Activated naive CD8-positive, alpha-beta T cell treated with anti-CD3 and anti-CD28 coated beads, Interleukin-2, amount 10 ng/mL, durations not matched to agents 7 days and 5 days (primary cell): ENCODE measurements around the gene CDK5RAP2. TPM values are rescaled to one million over a fixed set of nuclear protein-coding genes. Genes with fewer than 3 reads are reported as not detected.
"Not testable (repeated sequence)": the region's sequence is repeated elsewhere in the genome, so short reads cannot be mapped to it uniquely, and the experiment has no call there.

Experiments used
- ATAC-seq: fragments of 150-1000 bp; cut with Tn5 transposase; one replicate; pipeline ENCODE4 v1.10.0; 2021; ENCODE audit warnings: low read depth, moderate library complexity
- POLR2A ChIA-PET: fragments of 350-600 bp; sonication (Branson Sonifier 250); formaldehyde crosslinking; loops from one replicate; lab custom pipeline; 2021; ENCODE audit warnings: antibody characterized with exemption; lab: Charles Lee
- DNase-seq: peaks from one replicate; pipeline ENCODE4 v3.0.0; 2021
- H3K27ac Mint-ChIP-seq: one replicate; pipeline ENCODE4 v1.8.0; 2022; ENCODE audit warnings: mild to moderate bottlenecking, mixed read lengths
- H3K27me3 Mint-ChIP-seq: one replicate; pipeline ENCODE4 v1.8.0; 2022; ENCODE audit warnings: mild to moderate bottlenecking, moderate library complexity, mixed read lengths
- H3K36me3 Mint-ChIP-seq: one replicate; pipeline ENCODE4 v1.8.0; 2021; ENCODE audit warnings: mild to moderate bottlenecking, mixed read lengths
- H3K4me1 Mint-ChIP-seq: one replicate; pipeline ENCODE4 v1.8.0; 2021; ENCODE audit warnings: mixed read lengths
- H3K4me3 Mint-ChIP-seq: one replicate; pipeline ENCODE4 v1.8.0; 2022; ENCODE audit warnings: mild to moderate bottlenecking, moderate library complexity, mixed read lengths
- H3K9me3 Mint-ChIP-seq: one replicate; pipeline ENCODE4 v1.8.0; 2021; ENCODE audit warnings: mixed read lengths
- total RNA-seq, 2 experiments: library from RNA; stranded (reverse); gene quantifications; one replicate each; pipeline ENCODE4 v1.2.3, GENCODE V29; 2021

CDK5RAP2 gene
- total RNA-seq, 2 experiments from 2014 or later = 113 TPM

DNA sequence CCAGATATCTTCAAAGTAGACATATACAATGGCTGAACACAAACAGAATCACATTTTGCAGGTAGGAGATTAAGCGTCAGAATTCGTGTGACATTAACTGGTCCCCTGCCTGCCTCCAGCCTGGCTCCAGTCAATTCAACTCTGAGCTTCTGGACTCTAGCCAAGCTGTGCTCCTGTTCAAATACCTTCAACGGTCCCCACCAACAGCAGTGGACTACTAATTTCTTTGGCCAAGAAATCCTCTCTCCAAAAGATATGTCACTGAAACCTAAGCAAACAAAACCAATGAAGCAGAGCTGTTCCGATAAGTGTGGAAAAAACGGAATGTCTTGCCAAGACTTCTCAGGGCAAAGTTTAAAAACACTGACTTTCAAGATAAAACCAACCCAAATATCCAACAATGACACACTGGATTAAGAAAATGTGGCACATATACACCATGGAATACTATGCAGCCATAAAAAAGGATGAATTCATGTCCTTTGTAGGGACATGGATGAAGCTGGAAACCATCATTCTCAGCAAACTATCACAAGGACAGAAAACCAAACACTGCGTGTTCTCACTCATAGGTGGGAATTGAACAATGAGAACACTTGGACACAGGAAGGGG, 49.6 kb downstream of the CDK5RAP2 start:
- H3K27me3 Mint-ChIP-seq, DNase-seq, H3K4me3 Mint-ChIP-seq, H3K4me1 Mint-ChIP-seq, POLR2A ChIA-PET, ATAC-seq, H3K9me3 Mint-ChIP-seq, H3K27ac Mint-ChIP-seq: not testable (repeated sequence)
- H3K36me3 Mint-ChIP-seq = peaks cover 59% of the 10 kb centered on the region

DNA sequence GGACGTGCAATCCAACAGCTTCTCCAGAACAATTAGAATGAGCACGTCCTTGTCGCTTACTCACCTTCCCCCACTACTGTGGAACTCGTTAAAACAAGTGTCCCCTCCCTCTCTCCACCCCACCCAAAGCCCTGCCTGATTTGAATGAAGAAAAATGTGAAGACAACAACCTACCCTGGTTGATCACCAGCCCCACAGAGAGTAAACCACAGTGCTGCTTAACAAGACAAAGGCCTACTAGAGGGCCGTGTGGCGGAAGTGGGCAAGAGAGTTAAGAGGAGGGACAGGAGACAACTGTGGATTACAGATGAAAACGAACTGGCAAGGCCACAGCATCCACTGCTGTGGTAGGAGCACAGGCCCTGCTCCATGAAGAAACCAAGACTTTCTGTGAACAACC, 51.1 kb downstream of the CDK5RAP2 start:
- Mint-ChIP-seq H3K4me3 (no peak overlapping the region), H3K36me3 (peaks cover 58% of the 10 kb centered on the region), H3K27me3 (no peaks in the 10 kb centered on the region), H3K27ac (no peak overlapping the region), H3K9me3 (no peaks in the 10 kb centered on the region), H3K4me1 (no peaks in the 10 kb centered on the region)
- DNase-seq = no peak
- ATAC-seq = no peak
- POLR2A ChIA-PET = no interaction called here

DNA sequence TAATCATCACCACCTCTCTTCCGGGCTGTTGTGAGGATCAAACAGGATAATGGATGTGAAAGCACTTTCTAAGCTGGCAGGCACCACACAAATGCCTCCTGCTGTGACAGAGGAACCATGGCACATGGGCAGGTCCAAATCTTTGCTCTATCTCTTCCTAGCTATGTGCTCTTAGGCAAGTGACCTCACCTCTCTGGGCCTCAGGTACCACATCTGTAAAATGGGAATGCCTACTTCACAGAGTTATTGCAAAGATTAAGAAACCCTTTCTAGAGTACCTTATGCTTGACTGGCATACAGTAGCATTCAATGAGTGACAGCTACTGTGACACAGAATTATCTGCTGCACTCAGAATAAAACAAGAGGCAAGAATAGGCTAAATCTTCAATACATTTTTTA, 51.6 kb downstream of the CDK5RAP2 start:
- Mint-ChIP-seq H3K9me3 (no peaks in the 10 kb centered on the region), H3K4me3 (no peak overlapping the region), H3K36me3 (peaks cover 61% of the 10 kb centered on the region), H3K27me3 (no peaks in the 10 kb centered on the region), H3K4me1 (no peaks in the 10 kb centered on the region), H3K27ac (no peak overlapping the region)
- DNase-seq = no peak
- POLR2A ChIA-PET = no interaction called here
- no peak for ATAC-seq

DNA sequence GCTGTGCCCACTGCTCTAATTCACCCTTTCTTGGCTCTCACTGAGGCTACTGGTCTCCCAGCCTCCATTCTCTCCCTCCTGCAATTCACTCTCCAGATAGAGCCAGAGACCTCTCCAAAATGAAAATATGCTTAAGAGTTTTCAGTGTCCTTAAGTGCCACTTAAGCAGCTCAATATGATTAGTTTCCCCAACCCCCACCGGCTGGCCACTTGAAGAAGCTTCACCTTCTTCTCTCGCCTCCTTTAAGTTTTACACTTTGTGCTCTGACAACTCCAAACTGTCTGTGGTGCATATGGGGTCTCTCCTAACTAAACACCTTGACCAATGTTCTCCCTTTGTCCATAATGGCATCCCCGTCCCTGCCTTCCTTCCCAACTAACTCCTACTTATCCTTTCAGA, 53.4 kb downstream of the CDK5RAP2 start:
- H3K36me3 Mint-ChIP-seq = peaks cover 63% of the 10 kb centered on the region
- H3K27me3 Mint-ChIP-seq = no peaks in the 10 kb centered on the region
- ATAC-seq (no peak), DNase-seq (no peak)
- POLR2A ChIA-PET = no interaction called here
- no peaks in the 10 kb centered on the region for H3K9me3 Mint-ChIP-seq
- H3K4me3 Mint-ChIP-seq = no peak overlapping the region
- no peak overlapping the region for H3K27ac Mint-ChIP-seq
- H3K4me1 Mint-ChIP-seq = no peaks in the 10 kb centered on the region

DNA sequence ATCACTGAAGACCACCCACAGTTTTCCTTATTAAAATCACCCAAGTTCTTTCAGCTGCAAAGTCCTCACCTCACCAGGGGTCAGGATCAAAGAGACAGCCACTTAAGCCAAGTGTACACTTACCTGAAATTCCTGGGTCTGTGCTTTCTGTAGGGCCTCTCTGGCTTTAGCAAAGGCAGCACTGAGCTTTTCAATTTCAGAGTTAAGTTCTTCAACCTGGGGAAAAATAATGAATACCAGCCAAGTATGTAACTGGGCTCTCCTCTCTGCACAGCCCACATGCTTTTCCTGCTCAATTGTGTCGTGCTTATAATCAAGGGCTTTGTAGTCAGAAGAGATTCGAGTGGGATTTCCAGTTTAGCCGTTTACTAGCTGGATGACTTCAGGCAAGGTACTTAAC, 55.1 kb downstream of the CDK5RAP2 start:
- Mint-ChIP-seq H3K4me1 (no peaks in the 10 kb centered on the region), H3K27ac (no peak overlapping the region), H3K9me3 (no peaks in the 10 kb centered on the region), H3K4me3 (no peak overlapping the region), H3K27me3 (no peaks in the 10 kb centered on the region), H3K36me3 (peaks cover 57% of the 10 kb centered on the region)
- POLR2A ChIA-PET = no interaction called here
- no peak for DNase-seq
- ATAC-seq = no peak

DNA sequence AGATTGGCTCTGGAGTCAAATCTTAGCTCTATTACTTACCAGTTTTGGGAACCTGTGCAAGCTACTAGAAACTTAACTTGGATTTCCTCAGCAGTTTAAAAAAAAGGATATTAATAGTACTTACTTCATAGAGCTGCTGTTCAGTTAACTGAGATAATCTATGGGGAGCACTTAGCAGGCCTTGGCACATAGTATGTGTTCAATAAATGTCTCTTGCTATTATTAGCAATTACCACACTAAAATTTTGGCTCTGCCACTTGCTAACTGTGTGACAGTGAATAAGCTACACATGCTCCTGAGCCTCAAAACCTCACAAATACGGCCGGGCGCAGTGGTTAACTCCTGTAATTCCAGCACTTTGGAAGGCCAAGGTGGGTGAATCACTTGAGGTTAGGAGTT, 55.9 kb downstream of the CDK5RAP2 start:
- H3K9me3 Mint-ChIP-seq = no peaks in the 10 kb centered on the region
- no peak overlapping the region for H3K4me3 Mint-ChIP-seq
- ATAC-seq (no peak), DNase-seq (no peak)
- POLR2A ChIA-PET = no interaction called here
- no peaks in the 10 kb centered on the region for H3K4me1 Mint-ChIP-seq
- H3K27me3 Mint-ChIP-seq = no peaks in the 10 kb centered on the region
- peaks cover 59% of the 10 kb centered on the region for H3K36me3 Mint-ChIP-seq
- H3K27ac Mint-ChIP-seq = no peak overlapping the region

DNA sequence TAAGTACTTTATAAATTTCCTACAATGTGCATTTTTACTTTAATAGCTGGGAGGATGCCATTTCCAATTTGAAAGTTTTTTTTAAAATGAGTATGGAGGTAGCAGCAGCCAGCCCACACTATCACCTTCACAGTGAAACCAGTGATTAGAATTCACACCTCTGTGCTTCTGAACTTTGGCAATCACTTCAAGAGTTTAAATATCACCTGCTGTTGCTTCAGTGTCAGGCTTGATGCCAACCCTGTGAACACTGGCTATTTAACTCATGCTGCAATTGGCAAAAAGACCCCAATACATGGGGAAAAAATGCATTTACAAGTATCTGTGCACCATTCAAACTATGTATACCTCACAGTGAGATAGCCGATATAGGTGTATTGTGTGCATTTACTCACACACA, 57.4 kb downstream of the CDK5RAP2 start:
- POLR2A ChIA-PET = no interaction called here
- Mint-ChIP-seq H3K27ac (no peak overlapping the region), H3K36me3 (peaks cover 56% of the 10 kb centered on the region), H3K4me1 (no peaks in the 10 kb centered on the region), H3K9me3 (no peaks in the 10 kb centered on the region), H3K27me3 (no peaks in the 10 kb centered on the region), H3K4me3 (no peak overlapping the region)
- DNase-seq (no peak), ATAC-seq (no peak)

DNA sequence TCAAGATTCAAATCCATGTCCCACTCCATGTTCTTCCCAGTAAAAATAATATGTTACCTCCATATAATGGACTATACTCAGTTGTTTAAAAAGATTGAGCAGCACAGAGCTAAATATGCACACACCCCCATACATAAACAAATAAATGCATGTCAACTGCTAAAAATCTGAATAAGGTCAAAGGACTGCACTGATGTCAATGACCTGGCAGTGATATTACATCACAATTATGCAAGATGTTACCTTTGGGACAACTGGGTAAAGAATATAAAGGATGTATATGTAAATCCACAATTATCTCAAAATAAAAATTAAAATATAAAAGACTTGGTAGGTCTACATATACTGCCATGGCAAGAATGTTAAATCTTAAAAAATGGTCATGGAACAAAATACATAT, 57.9 kb downstream of the CDK5RAP2 start:
- POLR2A ChIA-PET = no interaction called here
- Mint-ChIP-seq H3K9me3 (no peaks in the 10 kb centered on the region), H3K4me3 (no peak overlapping the region), H3K36me3 (peaks cover 55% of the 10 kb centered on the region), H3K4me1 (no peaks in the 10 kb centered on the region), H3K27me3 (no peaks in the 10 kb centered on the region), H3K27ac (no peak overlapping the region)
- ATAC-seq = no peak
- DNase-seq = no peak

DNA sequence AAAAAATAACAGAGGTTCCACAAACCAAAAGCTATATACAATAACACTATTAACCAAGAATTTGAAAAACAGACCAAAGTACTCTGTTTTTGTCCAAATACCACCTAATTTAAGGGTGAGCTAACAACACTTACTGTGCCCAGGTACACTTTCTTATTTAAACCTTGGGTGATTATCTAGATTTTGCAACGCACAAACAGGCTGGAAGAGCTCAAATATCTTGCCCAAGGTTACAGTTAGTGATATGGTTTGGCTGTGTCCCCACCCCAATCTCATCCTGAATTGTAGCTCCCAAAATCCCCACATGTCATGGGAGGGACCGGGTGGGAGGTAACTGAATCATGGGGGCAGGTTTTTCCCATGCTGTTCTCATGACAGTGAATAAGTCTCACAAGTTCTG, 58.9 kb downstream of the CDK5RAP2 start:
- Mint-ChIP-seq H3K9me3 (no peaks in the 10 kb centered on the region), H3K36me3 (peaks cover 53% of the 10 kb centered on the region), H3K27ac (no peak overlapping the region), H3K4me1 (no peaks in the 10 kb centered on the region), H3K4me3 (no peak overlapping the region), H3K27me3 (no peaks in the 10 kb centered on the region)
- no peak for DNase-seq
- ATAC-seq = no peak
- POLR2A ChIA-PET = no interaction called here

DNA sequence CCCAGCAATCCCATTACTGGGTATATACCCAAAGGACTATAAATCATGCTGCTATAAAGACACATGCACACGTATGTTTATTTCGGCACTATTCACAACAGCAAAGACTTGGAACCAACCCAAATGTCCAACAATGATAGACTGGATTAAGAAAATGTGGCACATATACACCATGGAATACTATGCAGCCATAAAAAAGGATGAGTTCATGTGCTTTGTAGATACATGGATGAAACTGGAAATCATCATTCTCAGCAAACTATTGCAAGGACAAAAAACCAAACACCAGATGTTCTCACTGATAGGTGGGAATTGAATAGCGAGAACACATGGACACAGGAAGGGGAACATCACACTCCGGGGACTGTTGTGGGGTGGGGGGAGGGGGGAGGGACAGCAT, 64.0 kb downstream of the CDK5RAP2 start:
- POLR2A ChIA-PET = not testable (repeated sequence)

DNA sequence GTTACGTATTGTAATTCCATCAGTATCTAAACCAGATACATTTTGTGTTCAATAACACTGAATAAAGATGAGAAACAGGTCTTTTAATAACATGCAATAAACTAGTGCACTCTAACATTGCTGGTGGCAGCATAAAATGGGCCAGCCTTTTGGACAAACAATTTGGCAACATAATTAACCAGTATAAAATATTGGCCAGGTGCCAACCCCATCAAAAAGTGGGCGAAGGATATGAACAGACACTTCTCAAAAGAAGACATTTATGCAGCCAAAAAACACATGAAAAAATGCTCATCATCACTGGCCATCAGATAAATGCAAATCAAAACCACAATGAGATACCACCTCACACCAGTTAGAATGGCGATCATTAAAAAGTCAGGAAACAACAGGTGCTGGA, 64.5 kb downstream of the CDK5RAP2 start:
- H3K27me3 Mint-ChIP-seq, H3K27ac Mint-ChIP-seq, H3K4me1 Mint-ChIP-seq, H3K4me3 Mint-ChIP-seq, H3K9me3 Mint-ChIP-seq, DNase-seq, POLR2A ChIA-PET, ATAC-seq: not testable (repeated sequence)
- peaks cover 66% of the 10 kb centered on the region for H3K36me3 Mint-ChIP-seq

More for the DNA sequence above, 64.0 kb downstream of the CDK5RAP2 start:
- H3K27ac Mint-ChIP-seq, ATAC-seq, DNase-seq, H3K27me3 Mint-ChIP-seq, H3K4me1 Mint-ChIP-seq, H3K9me3 Mint-ChIP-seq, H3K4me3 Mint-ChIP-seq: not testable (repeated sequence)
- peaks cover 63% of the 10 kb centered on the region for H3K36me3 Mint-ChIP-seq

DNA sequence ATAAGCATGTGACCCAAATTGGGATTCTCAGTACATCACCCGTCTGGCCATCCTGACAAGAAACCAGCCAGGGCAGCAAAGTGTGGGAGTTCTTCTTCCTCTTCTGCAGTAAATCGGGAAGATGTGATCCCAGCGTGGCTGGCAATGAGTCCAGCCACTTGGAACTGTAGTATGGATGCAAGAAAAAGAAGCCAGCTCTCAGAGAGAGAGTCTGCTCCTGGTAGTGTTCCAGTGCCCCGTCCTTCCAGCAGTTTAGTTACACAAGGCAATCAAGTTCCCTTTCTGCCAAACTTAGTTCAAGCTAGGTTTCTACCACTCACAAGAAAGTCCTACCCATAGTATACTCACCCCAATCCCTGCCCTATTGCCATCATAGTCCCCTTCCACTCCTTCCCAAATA, 65.6 kb downstream of the CDK5RAP2 start:
- H3K4me3 Mint-ChIP-seq = no peak overlapping the region
- DNase-seq (no peak), ATAC-seq (no peak)
- POLR2A ChIA-PET = no interaction called here
- H3K27me3 Mint-ChIP-seq = no peaks in the 10 kb centered on the region
- peaks cover 2% of the 10 kb centered on the region for H3K4me1 Mint-ChIP-seq
- peaks cover 3% of the 10 kb centered on the region for H3K9me3 Mint-ChIP-seq
- peaks cover 71% of the 10 kb centered on the region for H3K36me3 Mint-ChIP-seq
- no peak overlapping the region for H3K27ac Mint-ChIP-seq

DNA sequence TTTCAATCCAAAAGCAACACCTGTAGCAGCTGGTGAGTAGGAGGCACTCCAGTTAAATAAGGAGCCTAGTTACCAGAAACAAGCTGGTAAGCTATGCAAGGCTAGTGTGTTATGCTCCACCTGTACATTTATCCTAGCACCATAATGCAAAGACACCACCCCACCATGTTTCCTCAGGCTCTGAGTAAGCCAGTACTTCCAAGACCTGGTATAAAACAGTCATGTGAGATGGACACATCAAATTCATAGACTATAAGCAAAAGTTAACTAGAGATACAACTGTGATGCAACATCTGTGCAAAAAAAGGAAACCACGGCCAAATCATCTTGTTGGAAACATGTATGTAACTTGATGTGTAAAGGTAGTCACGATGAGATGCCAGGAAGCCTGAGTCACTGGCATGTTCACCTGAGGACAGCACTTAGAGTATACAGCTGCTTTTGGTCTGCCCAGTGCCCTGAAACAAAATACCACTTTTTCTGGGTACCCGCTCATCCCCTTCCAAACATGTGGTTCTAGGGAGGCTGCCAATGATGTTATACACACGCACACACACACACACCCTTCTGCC, 66.1 kb downstream of the CDK5RAP2 start:
- Mint-ChIP-seq H3K4me1 (peaks cover 2% of the 10 kb centered on the region), H3K4me3 (no peak overlapping the region), H3K27me3 (no peaks in the 10 kb centered on the region), H3K9me3 (peaks cover 3% of the 10 kb centered on the region), H3K36me3 (peaks cover 73% of the 10 kb centered on the region), H3K27ac (no peak overlapping the region)
- no peak for ATAC-seq
- POLR2A ChIA-PET = no interaction called here
- no peak for DNase-seq

DNA sequence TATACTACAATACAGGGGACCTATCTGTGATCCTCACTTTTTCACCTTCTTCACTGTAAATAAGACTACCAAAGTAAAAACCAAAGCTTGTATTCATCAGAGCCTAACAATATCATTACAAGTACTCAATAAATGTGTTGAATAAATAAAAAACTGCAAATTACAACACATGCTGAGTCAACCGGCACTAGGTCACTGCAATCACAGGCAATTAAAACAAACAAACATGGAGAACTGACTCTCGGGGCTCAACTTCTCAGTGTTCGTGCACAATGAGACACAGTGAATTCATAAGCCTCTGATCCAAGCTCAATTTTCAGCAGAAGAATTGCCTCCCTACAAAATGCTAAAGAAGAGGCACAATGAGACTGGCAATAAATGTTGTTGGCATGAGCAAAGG, 69.2 kb downstream of the CDK5RAP2 start:
- H3K4me3 Mint-ChIP-seq = no peak overlapping the region
- ATAC-seq (no peak), DNase-seq (no peak)
- peaks cover 4% of the 10 kb centered on the region for H3K4me1 Mint-ChIP-seq
- POLR2A ChIA-PET = no interaction called here
- H3K27ac Mint-ChIP-seq = no peak overlapping the region
- H3K36me3 Mint-ChIP-seq = peaks cover 77% of the 10 kb centered on the region
- peaks cover 13% of the 10 kb centered on the region for H3K9me3 Mint-ChIP-seq
- no peaks in the 10 kb centered on the region for H3K27me3 Mint-ChIP-seq
